ENCODE results near the gene PAK1.

PAK1 gene

DNA sequence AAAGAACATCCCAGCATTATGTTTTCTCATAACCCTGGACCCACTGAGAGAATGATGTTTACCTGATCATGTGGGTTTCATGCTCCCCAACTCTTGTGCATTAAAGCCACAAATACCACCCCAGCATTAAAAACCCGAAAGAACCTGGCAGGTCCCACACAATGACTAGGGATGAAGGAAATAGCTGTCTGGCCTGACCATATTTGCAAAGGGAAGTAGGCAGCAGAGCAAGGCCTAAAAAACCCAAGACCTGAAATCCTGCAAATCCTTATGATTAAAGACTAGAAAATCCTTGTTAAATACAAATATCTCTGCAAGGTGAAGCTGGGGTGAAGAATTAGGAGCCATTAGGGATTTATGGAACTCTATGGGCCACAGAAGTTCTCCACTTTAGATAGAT is 23.7 kb downstream of the PAK1 start:
- Histone ChIP-seq H3K4me1 (ENCODE audit: control insufficient read depth, low read depth, low read length) (peaks cover 6% of the 10 kb centered on the region), H3K79me1 (ENCODE audit: low read length) (peaks cover 2% of the 10 kb centered on the region), H3K23ac (ENCODE audit: low read length) (no peak overlapping the region), H3K36me3 (ENCODE audit: control insufficient read depth, insufficient read depth, low read length) (no peaks in the 10 kb centered on the region), H3K79me2 (ENCODE audit: control insufficient read depth, insufficient read depth, low read length) (peaks cover 33% of the 10 kb centered on the region), H3K4me3 (ENCODE audit: low read length) (no peak overlapping the region), H3K4me2 (ENCODE audit: low read length) (no peak overlapping the region), H3K18ac (ENCODE audit: low read length) (no peak overlapping the region), H2BK120ac (ENCODE audit: low read depth, low read length) (no peak overlapping the region), H3K9ac (ENCODE audit: low read length) (no peak overlapping the region), H3K27me3 (ENCODE audit: insufficient read depth, low read length, poor library complexity) (no peaks in the 10 kb centered on the region), H3K4ac (ENCODE audit: low read depth, low read length) (no peak overlapping the region), H2AK5ac (ENCODE audit: low read length) (no peak overlapping the region), H2BK5ac (ENCODE audit: low read length) (no peak overlapping the region), H3K27ac (ENCODE audit: low read depth, low read length) (no peak overlapping the region), H4K8ac (ENCODE audit: low read depth, low read length) (no peak overlapping the region), H4K5ac (ENCODE audit: low read length) (no peak overlapping the region), H3K56ac (ENCODE audit: low read length) (no peak overlapping the region), H2BK15ac (replicated peaks; ENCODE audit: low read depth) (no peak overlapping the region)
- WGBS (ENCODE audit: extremely low coverage, insufficient coverage, low lambda C conversion rate) = no CpG with 5 or more reads among the region's 1 CpG
- DNase-seq = no peak

GRCh38 chr11:77449784-77450183 is 24.1 kb downstream of the PAK1 start:
- Histone ChIP-seq H3K79me2 (ENCODE audit: control insufficient read depth, insufficient read depth, low read length) (peaks cover 31% of the 10 kb centered on the region), H2BK15ac (replicated peaks; ENCODE audit: low read depth) (no peak overlapping the region), H2BK120ac (ENCODE audit: low read depth, low read length) (no peak overlapping the region), H3K18ac (ENCODE audit: low read length) (no peak overlapping the region), H3K23ac (ENCODE audit: low read length) (no peak overlapping the region), H3K4ac (ENCODE audit: low read depth, low read length) (no peak overlapping the region), H3K4me3 (ENCODE audit: low read length) (no peak overlapping the region), H2BK5ac (ENCODE audit: low read length) (no peak overlapping the region), H4K5ac (ENCODE audit: low read length) (no peak overlapping the region), H3K56ac (ENCODE audit: low read length) (no peak overlapping the region), H3K27me3 (ENCODE audit: insufficient read depth, low read length, poor library complexity) (no peaks in the 10 kb centered on the region), H3K79me1 (ENCODE audit: low read length) (peaks cover 2% of the 10 kb centered on the region), H3K4me2 (ENCODE audit: low read length) (no peak overlapping the region), H3K36me3 (ENCODE audit: control insufficient read depth, insufficient read depth, low read length) (no peaks in the 10 kb centered on the region), H3K9ac (ENCODE audit: low read length) (no peak overlapping the region), H3K4me1 (ENCODE audit: control insufficient read depth, low read depth, low read length) (peaks cover 6% of the 10 kb centered on the region), H3K27ac (ENCODE audit: low read depth, low read length) (no peak overlapping the region), H4K8ac (ENCODE audit: low read depth, low read length) (no peak overlapping the region), H2AK5ac (ENCODE audit: low read length) (no peak overlapping the region)
- no CpG with 5 or more reads among the region's 1 CpG for WGBS (ENCODE audit: extremely low coverage, insufficient coverage, low lambda C conversion rate)
- DNase-seq = no peak

GRCh38 chr11:77449060-77449521 is 24.8 kb downstream of the PAK1 start:
- H3K4me2 ChIP-seq (ENCODE audit: low read length) = no peak overlapping the region
- WGBS (ENCODE audit: extremely low coverage, insufficient coverage, low lambda C conversion rate) = no CpG with 5 or more reads among the region's 5 CpGs

DNA sequence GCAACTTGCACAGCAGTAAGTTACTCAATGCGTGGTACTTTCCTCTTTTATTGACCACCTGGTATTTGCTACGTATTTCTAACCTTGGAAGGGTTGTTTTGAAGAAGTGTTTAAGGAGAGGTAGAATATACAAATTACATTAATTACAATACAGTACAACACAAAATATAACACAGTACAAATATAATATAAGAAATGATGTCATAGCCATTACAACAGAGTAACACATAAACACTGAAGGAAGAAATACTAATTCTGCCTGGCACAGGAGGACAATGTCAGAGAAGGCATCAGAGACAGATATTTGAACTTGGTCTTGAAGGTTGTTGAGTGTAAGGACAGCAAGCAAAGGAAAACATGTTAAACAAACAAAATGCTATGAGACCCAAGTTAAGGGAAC is 25.6 kb downstream of the PAK1 start:
- Histone ChIP-seq H3K4me3 (ENCODE audit: low read length) (no peak overlapping the region), H3K79me1 (ENCODE audit: low read length) (peaks cover 2% of the 10 kb centered on the region), H3K4ac (ENCODE audit: low read depth, low read length) (no peak overlapping the region), H2BK5ac (ENCODE audit: low read length) (no peak overlapping the region), H3K79me2 (ENCODE audit: control insufficient read depth, insufficient read depth, low read length) (peaks cover 25% of the 10 kb centered on the region), H4K5ac (ENCODE audit: low read length) (no peak overlapping the region), H3K9ac (ENCODE audit: low read length) (no peak overlapping the region), H3K36me3 (ENCODE audit: control insufficient read depth, insufficient read depth, low read length) (no peaks in the 10 kb centered on the region), H3K18ac (ENCODE audit: low read length) (no peak overlapping the region), H4K8ac (ENCODE audit: low read depth, low read length) (no peak overlapping the region), H2BK15ac (replicated peaks; ENCODE audit: low read depth) (no peak overlapping the region), H3K4me1 (ENCODE audit: control insufficient read depth, low read depth, low read length) (peaks cover 6% of the 10 kb centered on the region), H3K56ac (ENCODE audit: low read length) (no peak overlapping the region), H2AK5ac (ENCODE audit: low read length) (no peak overlapping the region), H3K27me3 (ENCODE audit: insufficient read depth, low read length, poor library complexity) (no peaks in the 10 kb centered on the region), H2BK120ac (ENCODE audit: low read depth, low read length) (no peak overlapping the region), H3K27ac (ENCODE audit: low read depth, low read length) (no peak overlapping the region), H3K4me2 (ENCODE audit: low read length) (no peak overlapping the region), H3K23ac (ENCODE audit: low read length) (no peak overlapping the region)
- WGBS (ENCODE audit: extremely low coverage, insufficient coverage, low lambda C conversion rate) = no CpG with 5 or more reads among the region's 2 CpGs
- no peak for DNase-seq

More at GRCh38 chr11:77449060-77449521, 24.8 kb downstream of the PAK1 start:
- Histone ChIP-seq H3K4ac (ENCODE audit: low read depth, low read length) (no peak overlapping the region), H2AK5ac (ENCODE audit: low read length) (no peak overlapping the region), H3K36me3 (ENCODE audit: control insufficient read depth, insufficient read depth, low read length) (no peaks in the 10 kb centered on the region), H3K79me1 (ENCODE audit: low read length) (peaks cover 2% of the 10 kb centered on the region), H3K4me1 (ENCODE audit: control insufficient read depth, low read depth, low read length) (peaks cover 6% of the 10 kb centered on the region), H3K18ac (ENCODE audit: low read length) (peak overlapping the region; percentile 47), H3K23ac (ENCODE audit: low read length) (no peak overlapping the region), H3K27ac (ENCODE audit: low read depth, low read length) (no peak overlapping the region), H3K4me3 (ENCODE audit: low read length) (no peak overlapping the region), H3K27me3 (ENCODE audit: insufficient read depth, low read length, poor library complexity) (no peaks in the 10 kb centered on the region), H3K9ac (ENCODE audit: low read length) (no peak overlapping the region), H2BK15ac (replicated peaks; ENCODE audit: low read depth) (no peak overlapping the region), H4K8ac (ENCODE audit: low read depth, low read length) (no peak overlapping the region), H3K56ac (ENCODE audit: low read length) (no peak overlapping the region), H2BK5ac (ENCODE audit: low read length) (no peak overlapping the region), H3K79me2 (ENCODE audit: control insufficient read depth, insufficient read depth, low read length) (peaks cover 26% of the 10 kb centered on the region), H4K5ac (ENCODE audit: low read length) (no peak overlapping the region), H2BK120ac (ENCODE audit: low read depth, low read length) (no peak overlapping the region)
- DNase-seq = no peak

- Histone ChIP-seq H3K23ac (ENCODE audit: low read length) (no peak overlapping the region), H3K4me1 (ENCODE audit: control insufficient read depth, low read depth, low read length) (peaks cover 6% of the 10 kb centered on the region), H4K5ac (ENCODE audit: low read length) (no peak overlapping the region), H3K18ac (ENCODE audit: low read length) (no peak overlapping the region), H3K9ac (ENCODE audit: low read length) (no peak overlapping the region), H3K79me1 (ENCODE audit: low read length) (peaks cover 5% of the 10 kb centered on the region), H3K4me2 (ENCODE audit: low read length) (no peak overlapping the region), H3K36me3 (ENCODE audit: control insufficient read depth, insufficient read depth, low read length) (no peaks in the 10 kb centered on the region), H2AK5ac (ENCODE audit: low read length) (no peak overlapping the region), H2BK15ac (replicated peaks; ENCODE audit: low read depth) (no peak overlapping the region), H2BK5ac (ENCODE audit: low read length) (no peak overlapping the region), H2BK120ac (ENCODE audit: low read depth, low read length) (no peak overlapping the region), H4K8ac (ENCODE audit: low read depth, low read length) (no peak overlapping the region), H3K56ac (ENCODE audit: low read length) (no peak overlapping the region), H3K27ac (ENCODE audit: low read depth, low read length) (no peak overlapping the region), H3K4ac (ENCODE audit: low read depth, low read length) (no peak overlapping the region), H3K79me2 (ENCODE audit: control insufficient read depth, insufficient read depth, low read length) (peaks cover 27% of the 10 kb centered on the region), H3K4me3 (ENCODE audit: low read length) (no peak overlapping the region), H3K27me3 (ENCODE audit: insufficient read depth, low read length, poor library complexity) (no peaks in the 10 kb centered on the region)
- no CpG with 5 or more reads among the region's 8 CpGs for WGBS (ENCODE audit: extremely low coverage, insufficient coverage, low lambda C conversion rate)
- DNase-seq = no peak
Measured at GRCh38 chr11:77446911-77447629, 26.8 kb downstream of the PAK1 start.

DNA sequence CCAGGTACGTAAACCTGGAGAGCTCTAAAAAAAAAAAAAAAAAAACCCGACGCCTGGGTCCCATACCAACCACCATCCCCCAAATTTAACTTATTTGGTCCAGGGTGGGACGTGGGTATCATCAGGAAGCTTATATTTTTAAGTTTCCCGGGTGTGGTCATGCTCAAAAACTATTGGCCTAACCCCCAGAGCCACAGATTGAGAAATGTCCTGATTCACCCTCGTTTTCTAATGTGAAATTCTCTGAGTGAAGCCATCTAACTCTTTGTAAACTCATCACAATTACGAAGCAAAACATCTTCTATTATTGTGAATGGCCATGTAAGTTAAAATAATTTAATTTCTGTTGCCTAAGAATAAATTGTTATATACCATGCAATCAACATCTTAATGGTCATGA is 29.6 kb downstream of the PAK1 start:
- H2AK5ac ChIP-seq (ENCODE audit: low read length) = no peak overlapping the region
- no CpG with 5 or more reads among the region's 7 CpGs for WGBS (ENCODE audit: extremely low coverage, insufficient coverage, low lambda C conversion rate)
- no peak overlapping the region for H3K4me2 ChIP-seq (ENCODE audit: low read length)
- H4K5ac ChIP-seq (ENCODE audit: low read length) = no peak overlapping the region
- no peaks in the 10 kb centered on the region for H3K27me3 ChIP-seq (ENCODE audit: insufficient read depth, low read length, poor library complexity)
- no peak overlapping the region for H2BK15ac ChIP-seq (replicated peaks; ENCODE audit: low read depth)
- no peak overlapping the region for H3K4me3 ChIP-seq (ENCODE audit: low read length)
- H3K9ac ChIP-seq (ENCODE audit: low read length) = no peak overlapping the region
- H3K23ac ChIP-seq (ENCODE audit: low read length) = no peak overlapping the region
- peaks cover 33% of the 10 kb centered on the region for H3K79me2 ChIP-seq (ENCODE audit: control insufficient read depth, insufficient read depth, low read length)
- no peak overlapping the region for H4K8ac ChIP-seq (ENCODE audit: low read depth, low read length)
- no peak overlapping the region for H2BK5ac ChIP-seq (ENCODE audit: low read length)
- no peak overlapping the region for H3K27ac ChIP-seq (ENCODE audit: low read depth, low read length)
- H3K79me1 ChIP-seq (ENCODE audit: low read length) = peaks cover 5% of the 10 kb centered on the region
- peaks cover 4% of the 10 kb centered on the region for H3K4me1 ChIP-seq (ENCODE audit: control insufficient read depth, low read depth, low read length)
- H3K4ac ChIP-seq (ENCODE audit: low read depth, low read length) = no peak overlapping the region
- no peak for DNase-seq
- H3K56ac ChIP-seq (ENCODE audit: low read length) = no peak overlapping the region
- no peak overlapping the region for H3K18ac ChIP-seq (ENCODE audit: low read length)
- no peaks in the 10 kb centered on the region for H3K36me3 ChIP-seq (ENCODE audit: control insufficient read depth, insufficient read depth, low read length)
- no peak overlapping the region for H2BK120ac ChIP-seq (ENCODE audit: low read depth, low read length)
